Measurements from ENCODE around the gene MATR3. TPM values are rescaled to one million over a fixed set of nuclear protein-coding genes. Genes with fewer than 3 reads are reported as not detected.
"Not testable (repeated sequence)": the region's sequence is repeated elsewhere in the genome, so short reads cannot be mapped to it uniquely, and the experiment has no call there.

Gene MATR3
- polyA plus RNA-seq, 4 donors = 600 to 777 (median 751) TPM

- DNase-seq (ENCODE audit: low read depth in 4 of 4, low spot score in 3 of 4) = no peak
Observed at GRCh38 chr5:139344177-139344576, 50.6 kb downstream of the MATR3 start.

- not testable (repeated sequence) for DNase-seq (ENCODE audit: low read depth in 4 of 4, low spot score in 3 of 4)
Observed at GRCh38 chr5:139345442-139345841, 51.9 kb downstream of the MATR3 start.

GRCh38 chr5:139347863-139348262 is 54.3 kb downstream of the MATR3 start:
- DNase-seq (ENCODE audit: low read depth in 4 of 4, low spot score in 3 of 4) = not testable (repeated sequence)

GRCh38 chr5:139354186-139354585 is 60.6 kb downstream of the MATR3 start:
- DNase-seq (ENCODE audit: low read depth in 4 of 4, low spot score in 3 of 4) = no peak

GRCh38 chr5:139355900-139356299 is 62.4 kb downstream of the MATR3 start:
- not testable (repeated sequence) for DNase-seq (ENCODE audit: low read depth in 4 of 4, low spot score in 3 of 4)

GRCh38 chr5:139358064-139358463 is 64.5 kb downstream of the MATR3 start:
- no peak for DNase-seq (ENCODE audit: low read depth in 4 of 4, low spot score in 3 of 4)

GRCh38 chr5:139360384-139360783 is 66.8 kb downstream of the MATR3 start:
- no peak for DNase-seq (ENCODE audit: low read depth in 4 of 4, low spot score in 3 of 4)

- DNase-seq (ENCODE audit: low read depth in 4 of 4, low spot score in 3 of 4) = no peak
Observed at GRCh38 chr5:139361835-139362429, 68.4 kb downstream of the MATR3 start.

- no peak for DNase-seq (ENCODE audit: low read depth in 4 of 4, low spot score in 3 of 4)
Observed at GRCh38 chr5:139363937-139364336, 70.4 kb downstream of the MATR3 start.

GRCh38 chr5:139364466-139364865 is 70.9 kb downstream of the MATR3 start:
- DNase-seq (ENCODE audit: low read depth in 4 of 4, low spot score in 3 of 4) = no peak

- DNase-seq (ENCODE audit: low read depth in 4 of 4, low spot score in 3 of 4) = no peak
Observed at GRCh38 chr5:139368613-139369012, 75.1 kb downstream of the MATR3 start.

GRCh38 chr5:139369181-139369580 is 75.6 kb downstream of the MATR3 start:
- no peak for DNase-seq (ENCODE audit: low read depth in 4 of 4, low spot score in 3 of 4)

GRCh38 chr5:139371482-139372435 is 78.2 kb downstream of the MATR3 start:
- no peak for DNase-seq (ENCODE audit: low read depth in 4 of 4, low spot score in 3 of 4)

- no peak for DNase-seq (ENCODE audit: low read depth in 4 of 4, low spot score in 3 of 4)
Observed at GRCh38 chr5:139374909-139375308, 81.4 kb downstream of the MATR3 start.

- DNase-seq (ENCODE audit: low read depth in 4 of 4, low spot score in 3 of 4) = no peak
Observed at GRCh38 chr5:139376364-139376763, 82.8 kb downstream of the MATR3 start.

- DNase-seq (ENCODE audit: low read depth in 4 of 4, low spot score in 3 of 4) = no peak
Observed at GRCh38 chr5:139377226-139377625, 83.7 kb downstream of the MATR3 start.

- no peak for DNase-seq (ENCODE audit: low read depth in 4 of 4, low spot score in 3 of 4)
Observed at GRCh38 chr5:139378101-139378825, 84.7 kb downstream of the MATR3 start.

GRCh38 chr5:139378941-139379361 is 85.4 kb downstream of the MATR3 start:
- DNase-seq (ENCODE audit: low read depth in 4 of 4, low spot score in 3 of 4) = no peak

- DNase-seq (ENCODE audit: low read depth in 4 of 4, low spot score in 3 of 4) = no peak
Observed at GRCh38 chr5:139379626-139380449, 86.3 kb downstream of the MATR3 start.

All from right renal pelvis (tissue), 4 donors.